PFSK-1 (cell line): ENCODE results near the gene PARN. TPM values are rescaled to one million over a fixed set of nuclear protein-coding genes. Genes with fewer than 3 reads are reported as not detected.

Experiments used
- FOXP2 ChIP-seq: optimal IDR thresholded peaks from 2 replicates; pipeline ENCODE3; 2011; ENCODE audit warnings: borderline replicate concordance, control low read depth, inconsistent platforms; ENCODE audit not compliant: insufficient read depth; ENCODE audit errors: extremely low read length, extremely low read depth
- POLR2AphosphoS5 ChIP-seq: IDR thresholded peaks from 2 replicates; pipeline ENCODE4 v1.6.1; 2012; ENCODE audit warnings: low read depth, mild to moderate bottlenecking, control low read depth, low read length, moderate library complexity
- SIN3A ChIP-seq: IDR thresholded peaks from 2 replicates; pipeline ENCODE4 v1.6.1; 2012; ENCODE audit warnings: mild to moderate bottlenecking, low read length, moderate library complexity, borderline replicate concordance; ENCODE audit not compliant: insufficient read depth
- TAF1 ChIP-seq: IDR thresholded peaks from 2 replicates; pipeline ENCODE4 v1.6.1; 2012; ENCODE audit warnings: low read length, control low read depth, borderline replicate concordance; ENCODE audit not compliant: insufficient read depth
- polyA plus RNA-seq: library from polyadenylated mRNA; unstranded; fragments of >200 nt; gene quantifications from one replicate; pipeline ENCODE4 v1.2.1, GENCODE V29; 2012; ENCODE audit warnings: low read depth, missing spikeins; ENCODE audit not compliant: insufficient read length
- TF ChIP-seq, protein P1 (sequence below), 2 experiments: IDR thresholded peaks; 2 replicates each; pipeline versions ENCODE4 v1.6.1 to v1.8.0; 2011 to 2012; ENCODE audit warnings: low read depth in 2 of 2, low read length in 2 of 2, control low read depth in 1 of 2, inconsistent platforms in 1 of 2, mild to moderate bottlenecking in 1 of 2, moderate library complexity in 1 of 2; ENCODE audit not compliant: insufficient read depth in 1 of 2

PARN gene, protein sequence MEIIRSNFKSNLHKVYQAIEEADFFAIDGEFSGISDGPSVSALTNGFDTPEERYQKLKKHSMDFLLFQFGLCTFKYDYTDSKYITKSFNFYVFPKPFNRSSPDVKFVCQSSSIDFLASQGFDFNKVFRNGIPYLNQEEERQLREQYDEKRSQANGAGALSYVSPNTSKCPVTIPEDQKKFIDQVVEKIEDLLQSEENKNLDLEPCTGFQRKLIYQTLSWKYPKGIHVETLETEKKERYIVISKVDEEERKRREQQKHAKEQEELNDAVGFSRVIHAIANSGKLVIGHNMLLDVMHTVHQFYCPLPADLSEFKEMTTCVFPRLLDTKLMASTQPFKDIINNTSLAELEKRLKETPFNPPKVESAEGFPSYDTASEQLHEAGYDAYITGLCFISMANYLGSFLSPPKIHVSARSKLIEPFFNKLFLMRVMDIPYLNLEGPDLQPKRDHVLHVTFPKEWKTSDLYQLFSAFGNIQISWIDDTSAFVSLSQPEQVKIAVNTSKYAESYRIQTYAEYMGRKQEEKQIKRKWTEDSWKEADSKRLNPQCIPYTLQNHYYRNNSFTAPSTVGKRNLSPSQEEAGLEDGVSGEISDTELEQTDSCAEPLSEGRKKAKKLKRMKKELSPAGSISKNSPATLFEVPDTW
- 15.6 TPM for polyA plus RNA-seq

GRCh38 chr16:14629919-14630619, at the start of gene PARN:
Gene PARN (minus strand): TSS chr16:14630260. CDS start chr16:14630125, 135 bp downstream.
- TF ChIP-seq, protein P1, sequence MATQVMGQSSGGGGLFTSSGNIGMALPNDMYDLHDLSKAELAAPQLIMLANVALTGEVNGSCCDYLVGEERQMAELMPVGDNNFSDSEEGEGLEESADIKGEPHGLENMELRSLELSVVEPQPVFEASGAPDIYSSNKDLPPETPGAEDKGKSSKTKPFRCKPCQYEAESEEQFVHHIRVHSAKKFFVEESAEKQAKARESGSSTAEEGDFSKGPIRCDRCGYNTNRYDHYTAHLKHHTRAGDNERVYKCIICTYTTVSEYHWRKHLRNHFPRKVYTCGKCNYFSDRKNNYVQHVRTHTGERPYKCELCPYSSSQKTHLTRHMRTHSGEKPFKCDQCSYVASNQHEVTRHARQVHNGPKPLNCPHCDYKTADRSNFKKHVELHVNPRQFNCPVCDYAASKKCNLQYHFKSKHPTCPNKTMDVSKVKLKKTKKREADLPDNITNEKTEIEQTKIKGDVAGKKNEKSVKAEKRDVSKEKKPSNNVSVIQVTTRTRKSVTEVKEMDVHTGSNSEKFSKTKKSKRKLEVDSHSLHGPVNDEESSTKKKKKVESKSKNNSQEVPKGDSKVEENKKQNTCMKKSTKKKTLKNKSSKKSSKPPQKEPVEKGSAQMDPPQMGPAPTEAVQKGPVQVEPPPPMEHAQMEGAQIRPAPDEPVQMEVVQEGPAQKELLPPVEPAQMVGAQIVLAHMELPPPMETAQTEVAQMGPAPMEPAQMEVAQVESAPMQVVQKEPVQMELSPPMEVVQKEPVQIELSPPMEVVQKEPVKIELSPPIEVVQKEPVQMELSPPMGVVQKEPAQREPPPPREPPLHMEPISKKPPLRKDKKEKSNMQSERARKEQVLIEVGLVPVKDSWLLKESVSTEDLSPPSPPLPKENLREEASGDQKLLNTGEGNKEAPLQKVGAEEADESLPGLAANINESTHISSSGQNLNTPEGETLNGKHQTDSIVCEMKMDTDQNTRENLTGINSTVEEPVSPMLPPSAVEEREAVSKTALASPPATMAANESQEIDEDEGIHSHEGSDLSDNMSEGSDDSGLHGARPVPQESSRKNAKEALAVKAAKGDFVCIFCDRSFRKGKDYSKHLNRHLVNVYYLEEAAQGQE (IDR thresholded peaks at IDR 0.05; ENCODE audit: insufficient read depth in 1 of 2, low read depth in 2 of 2, low read length in 2 of 2), result no peak
- TF ChIP-seq TAF1 (peak; percentile 75; the same call in 1 of the 2 replicates), POLR2AphosphoS5 (peak; percentile 93), SIN3A (peak; percentile 86; the same call in 1 of the 2 replicates), FOXP2 (peak; percentile 85)

- TF ChIP-seq POLR2AphosphoS5 (no peak), SIN3A (no peak), FOXP2 (no peak), TAF1 (no peak)
- TF ChIP-seq, protein P1 (IDR thresholded peaks at IDR 0.05; ENCODE audit: insufficient read depth in 1 of 2, low read depth in 2 of 2, low read length in 2 of 2), result no peak
Observed at GRCh38 chr16:14678748-14679497, 48.9 kb upstream of the PARN start.

GRCh38 chr16:14677627-14678026, 47.6 kb upstream of the PARN start:
- TF ChIP-seq, protein P1 (IDR thresholded peaks at IDR 0.05; ENCODE audit: insufficient read depth in 1 of 2, low read depth in 2 of 2, low read length in 2 of 2), result no peak
- no peak for TF ChIP-seq TAF1
- no peak for TF ChIP-seq SIN3A
- TF ChIP-seq FOXP2, result no peak
- no peak for TF ChIP-seq POLR2AphosphoS5

- TF ChIP-seq POLR2AphosphoS5 (no peak), TAF1 (no peak), FOXP2 (no peak), SIN3A (no peak)
- TF ChIP-seq, protein P1 (IDR thresholded peaks at IDR 0.05; ENCODE audit: insufficient read depth in 1 of 2, low read depth in 2 of 2, low read length in 2 of 2), result no peak
Observed at GRCh38 chr16:14676633-14677032, 46.6 kb upstream of the PARN start.
